GM19099 (cell line): ENCODE results near the gene TENT5D.

ENCODE experiments used
- POLR2A ChIP-seq: IDR thresholded peaks from 3 replicates; pipeline ENCODE4 v1.6.1; 2011; ENCODE audit warnings: low read depth; ENCODE audit not compliant: insufficient read length; ENCODE audit errors: extremely low read depth

Gene TENT5D

GRCh38 chrX:80420147-80420546, at the start of gene TENT5D:
TENT5D (plus strand) TSS chrX:80420447; CDS start chrX:80442540, 22,093 bp downstream.
- no peak for TF ChIP-seq POLR2A

GRCh38 chrX:80388206-80388605, 32.0 kb upstream of the TENT5D start:
- TF ChIP-seq POLR2A, result no peak

GRCh38 chrX:80412042-80412441, 8.2 kb upstream of the TENT5D start:
- TF ChIP-seq POLR2A, result no peak

GRCh38 chrX:80423000-80423399, 2.8 kb downstream of the TENT5D start:
- no peak for TF ChIP-seq POLR2A

GRCh38 chrX:80423744-80424143, 3.5 kb downstream of the TENT5D start:
- TF ChIP-seq POLR2A, result no peak

- TF ChIP-seq POLR2A, result no peak
Measured at GRCh38 chrX:80430826-80431504, 10.7 kb downstream of the TENT5D start.

- no peak for TF ChIP-seq POLR2A
Measured at GRCh38 chrX:80431505-80431832, 11.2 kb downstream of the TENT5D start.

- no peak for TF ChIP-seq POLR2A
Measured at GRCh38 chrX:80432441-80432840, 12.2 kb downstream of the TENT5D start.

GRCh38 chrX:80432863-80433262, 12.6 kb downstream of the TENT5D start:
- no peak for TF ChIP-seq POLR2A

GRCh38 chrX:80471582-80471981, 51.3 kb downstream of the TENT5D start:
- no peak for TF ChIP-seq POLR2A

- TF ChIP-seq POLR2A, result no peak
Measured at GRCh38 chrX:80485543-80485942, 65.3 kb downstream of the TENT5D start.

- no peak for TF ChIP-seq POLR2A
Measured at GRCh38 chrX:80486299-80486698, 66.1 kb downstream of the TENT5D start.

GRCh38 chrX:80489166-80489565, 68.9 kb downstream of the TENT5D start:
- no peak for TF ChIP-seq POLR2A
